NCI-H1105 (cell line): ENCODE measurements around the gene PCNA.

Source experiments
- DNase-seq: peaks from one replicate; lab custom pipeline; 2025; lab: John Stamatoyannopoulos, UW

The PCNA gene

GRCh38 chr20:5065166-5065878 is 54.4 kb downstream of the PCNA start:
- DNase-seq: no peak
